ENCODE data around the gene ZSWIM6. TPM values are rescaled to one million over a fixed set of nuclear protein-coding genes. Genes with fewer than 3 reads are reported as not detected.

Gene ZSWIM6
- total and polyA plus RNA-seq, 2 of the 4 experiments (the other 2 are of a cell fraction), result 10.8 to 14.1 TPM

- Histone ChIP-seq H2AFZ (replicated peaks; ENCODE audit: low read length, poor library complexity) (no peak overlapping the region), H3K18ac (ENCODE audit: low read depth, low read length) (no peak overlapping the region), H3K9me3 (ENCODE audit: control insufficient read depth, insufficient read depth, low read length) (peaks cover 4% of the 10 kb centered on the region; the same call in 1 of the 2 replicates), H3K23ac (ENCODE audit: low read depth, low read length) (no peak overlapping the region), H3K9ac (ENCODE audit: low read depth, low read length) (no peak overlapping the region), H3K4me2 (ENCODE audit: low read depth, low read length) (no peak overlapping the region), H3K9me1 (ENCODE audit: insufficient read depth, low read length) (peaks cover 6% of the 10 kb centered on the region; the same call in 1 of the 2 replicates), H3K4me3 (ENCODE audit: insufficient read depth, low read depth, low read length) (no peak overlapping the region), H4K8ac (ENCODE audit: low read depth in 2 of 2, low read length in 2 of 2) (no peak overlapping the region), H2AK9ac (replicated peaks; ENCODE audit: low read depth, low read length, poor library complexity) (no peak overlapping the region), H4K91ac (ENCODE audit: insufficient read depth, low read depth, low read length) (no peak overlapping the region), H3K4ac (ENCODE audit: low read depth, low read length) (no peak overlapping the region), H4K5ac (ENCODE audit: low read depth, low read length) (no peak overlapping the region), H3K14ac (replicated peaks; ENCODE audit: low read depth, low read length) (no peak overlapping the region), H3K56ac (ENCODE audit: extremely low read depth, insufficient read depth, low read length) (no peak overlapping the region), H3K79me1 (ENCODE audit: low read depth in 1 of 2, low read length in 2 of 2) (peaks cover 16 to 65% of the 10 kb centered on the region in 2 experiments; a peak in 3 of 4 replicates), H2BK5ac (ENCODE audit: low read depth, low read length, poor library complexity, severe bottlenecking) (no peak overlapping the region), H3K27me3 (ENCODE audit: control insufficient read depth, insufficient read depth, low read length) (no peaks in the 10 kb centered on the region), H3K36me3 (ENCODE audit: control insufficient read depth, insufficient read depth, low read length) (no peaks in the 10 kb centered on the region), H4K20me1 (ENCODE audit: insufficient read depth, low read length) (peaks cover 53% of the 10 kb centered on the region), H2BK120ac (ENCODE audit: low read depth, low read length) (no peak overlapping the region), H2BK20ac (ENCODE audit: low read depth, low read length) (no peak overlapping the region), H3K4me1 (ENCODE audit: control insufficient read depth, insufficient read depth, low read length) (peaks cover 6% of the 10 kb centered on the region; the same call in 1 of the 2 replicates), H2BK15ac (ENCODE audit: low read depth, low read length) (no peak overlapping the region), H3K27ac (ENCODE audit: insufficient read depth, low read length) (no peak overlapping the region), H2AK5ac (ENCODE audit: low read depth, low read length) (no peak overlapping the region)
- dilution Hi-C loops (cut with HindIII; ENCODE audit: low sequenced_read_pairs, unreplicated experiment), result no loop called here
- intact Hi-C loops (cut with micrococcal nuclease), result no loop called here
- DNase-seq, result no peak
- no TSS peak for BruUV-seq (replicated peaks)
- ChIA-PET CTCF (no interaction called here), POLR2A (ENCODE audit: unreplicated experiment) (no interaction called here)
- no peak for ATAC-seq (ENCODE audit: low read depth)
- 100% methylated on average over 1 of the region's 4 CpGs for WGBS, 2 experiments (ENCODE audit: extremely low coverage in 2 of 2, insufficient read length in 1 of 2)
- in situ Hi-C loops (cut with MboI; ENCODE audit: low sequenced_read_pairs), result no loop called here
- TF ChIP-seq MAZ (IDR thresholded peaks at IDR 0.05; ENCODE audit: borderline replicate concordance, low read depth, low read length) (no peak), MXI1 (IDR thresholded peaks at IDR 0.05; ENCODE audit: borderline replicate concordance, low read depth, low read length) (no peak), CHD1 (IDR thresholded peaks at IDR 0.05; ENCODE audit: low read depth, low read length) (no peak), FOS (IDR thresholded peaks at IDR 0.05; ENCODE audit: low read depth, low read length) (no peak), ELK1 (IDR thresholded peaks at IDR 0.05; ENCODE audit: borderline replicate concordance, low read depth, low read length) (no peak), BHLHE40 (IDR thresholded peaks at IDR 0.05; ENCODE audit: low read depth, low read length) (no peak), RAD21 (IDR thresholded peaks at IDR 0.05; ENCODE audit: low read length) (no peak), RCOR1 (IDR thresholded peaks at IDR 0.05; ENCODE audit: insufficient replicate concordance, low read length) (no peak)
- TF ChIP-seq, protein P1, sequence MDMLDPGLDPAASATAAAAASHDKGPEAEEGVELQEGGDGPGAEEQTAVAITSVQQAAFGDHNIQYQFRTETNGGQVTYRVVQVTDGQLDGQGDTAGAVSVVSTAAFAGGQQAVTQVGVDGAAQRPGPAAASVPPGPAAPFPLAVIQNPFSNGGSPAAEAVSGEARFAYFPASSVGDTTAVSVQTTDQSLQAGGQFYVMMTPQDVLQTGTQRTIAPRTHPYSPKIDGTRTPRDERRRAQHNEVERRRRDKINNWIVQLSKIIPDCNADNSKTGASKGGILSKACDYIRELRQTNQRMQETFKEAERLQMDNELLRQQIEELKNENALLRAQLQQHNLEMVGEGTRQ (IDR thresholded peaks at IDR 0.05; ENCODE audit: low read depth, low read length), result no peak
These were observed 109.7 kb downstream of the ZSWIM6 start for GRCh38 chr5:61441742-61442141.
